ENCODE measurements around the gene TMCO4. TPM values are rescaled to one million over a fixed set of nuclear protein-coding genes. Genes with fewer than 3 reads are reported as not detected.

Gene TMCO4
- total and polyA plus RNA-seq, 12 donors, result 23.2 to 55.0 (median 38.1) TPM

GRCh38 chr1:19665186-19665495 is 134.6 kb downstream of the TMCO4 start:
- DNase-seq, result no peak
- Histone ChIP-seq H3K36me3 (replicated peaks in 1 of 2) (no peaks in the 10 kb centered on the region), H3K4me3 (peak overlapping the region in 1 of 4 donors; percentile 16), H3K27me3 (peaks cover 35% of the 10 kb centered on the region), H3K4me1 (replicated peaks in 1 of 2) (peaks cover 2 to 3% of the 10 kb centered on the region in 2 donors), H3K9me3 (replicated peaks in 1 of 3) (no peaks in the 10 kb centered on the region), H3K27ac (no peak overlapping the region)
- TF ChIP-seq CTCF (IDR thresholded peaks at IDR 0.05) (no peak), POLR2A (IDR thresholded peaks at IDR 0.05) (no peak)
- 0 to 1% (median 1%) methylated on average over 15 to 23 of the region's 23 CpGs for WGBS, 4 donors
- intact Hi-C loops (cut with DNase I), result loop anchor here in 1 of 2 donors (5.0 kb wide), 1 partner anchor 37 kb away; no protein-coding TSS in a partner anchor

GRCh38 chr1:19664453-19665185 is 135.1 kb downstream of the TMCO4 start, which contains the start of gene HTR6:
HTR6 (plus strand) TSS chr1:19664875; CDS start chr1:19665754, 879 bp downstream.
- H3K36me3 ChIP-seq (replicated peaks in 1 of 2), result no peaks in the 10 kb centered on the region
- H3K9me3 ChIP-seq (replicated peaks in 1 of 3), result no peaks in the 10 kb centered on the region
- DNase-seq, result no peak
- intact Hi-C loops (cut with DNase I), result loop anchor here in 1 of 2 donors (5.0 kb wide), 1 partner anchor 38 kb away; no protein-coding TSS in a partner anchor
- peaks cover 35% of the 10 kb centered on the region for H3K27me3 ChIP-seq
- peaks cover 2 to 3% of the 10 kb centered on the region in 2 donors for H3K4me1 ChIP-seq (replicated peaks in 1 of 2)
- TF ChIP-seq POLR2A (IDR thresholded peaks at IDR 0.05), result no peak
- no peak for TF ChIP-seq CTCF (IDR thresholded peaks at IDR 0.05)
- 2 to 12% (median 6%) methylated on average over 8 to 80 of the region's 80 CpGs for WGBS, 4 donors
- no peak within 1 kb of the TSS for H3K27ac ChIP-seq
- H3K4me3 ChIP-seq, result peak within 1 kb of the TSS in 1 of 4 donors; percentile 16

DNA sequence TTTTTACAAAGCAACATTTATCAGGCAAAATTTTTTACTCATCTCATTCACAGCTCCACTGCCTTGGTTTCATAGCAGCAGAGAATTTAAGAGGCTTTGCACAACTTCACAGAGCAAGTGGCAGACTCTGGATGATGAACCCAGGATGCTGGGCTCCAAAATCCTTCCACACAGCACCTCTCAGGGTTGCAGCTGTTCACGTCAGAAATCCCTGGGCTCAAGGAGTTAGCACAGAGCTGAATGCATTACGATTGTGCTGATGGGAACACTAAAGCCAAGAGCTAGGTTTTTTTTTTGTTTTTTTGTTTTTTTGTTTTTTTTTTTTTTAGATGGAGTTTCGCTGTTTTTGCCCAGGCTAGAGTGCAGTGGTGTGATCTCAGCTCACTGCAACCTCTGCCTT is 137.4 kb downstream of the TMCO4 start:
- Histone ChIP-seq H3K4me1 (replicated peaks in 1 of 2) (peaks cover 2 to 3% of the 10 kb centered on the region in 2 donors), H3K36me3 (replicated peaks in 1 of 2) (no peaks in the 10 kb centered on the region), H3K27ac (no peak overlapping the region), H3K27me3 (peaks cover 35% of the 10 kb centered on the region), H3K4me3 (no peak overlapping the region), H3K9me3 (replicated peaks in 1 of 3) (no peaks in the 10 kb centered on the region)
- intact Hi-C loops (cut with DNase I), result loop anchor here in 1 of 2 donors (2.0 kb wide), 1 partner anchor 42 kb away; no protein-coding TSS in a partner anchor
- TF ChIP-seq CTCF (IDR thresholded peaks at IDR 0.05), result no peak
- no peak for TF ChIP-seq POLR2A (IDR thresholded peaks at IDR 0.05)
- WGBS, 4 donors, result 59 to 79% (median 67%) methylated on average over 3 of the region's 3 CpGs
- no peak for DNase-seq

- Histone ChIP-seq H3K4me1 (replicated peaks in 1 of 2) (peaks cover 2 to 3% of the 10 kb centered on the region in 2 donors), H3K36me3 (replicated peaks in 1 of 2) (no peaks in the 10 kb centered on the region), H3K27ac (no peak overlapping the region), H3K27me3 (peaks cover 30% of the 10 kb centered on the region), H3K9me3 (replicated peaks in 1 of 3) (no peaks in the 10 kb centered on the region), H3K4me3 (no peak overlapping the region)
- WGBS, 4 donors, result 6 to 12% (median 10%) methylated on average over 9 of the region's 9 CpGs
- TF ChIP-seq POLR2A (IDR thresholded peaks at IDR 0.05), result no peak
- TF ChIP-seq CTCF (IDR thresholded peaks at IDR 0.05), result peak; percentile 58 to 80 (median 67)
- DNase-seq, result peak in 3 of 7 donors; percentile 58 to 64 (median 61)
- intact Hi-C loops (cut with DNase I), result loop anchor here in 1 of 2 donors (2.0 kb wide), 1 partner anchor 43 kb away; no protein-coding TSS in a partner anchor
Measured at GRCh38 chr1:19661721-19662228, 137.9 kb downstream of the TMCO4 start.
